Right hindlimb (tissue), 1 donor: ENCODE results near the gene MTMR2.

Source experiments
- DNase-seq: peaks from one replicate; pipeline ENCODE4 v3.0.0-alpha.2; 2018

MTMR2 gene

DNA sequence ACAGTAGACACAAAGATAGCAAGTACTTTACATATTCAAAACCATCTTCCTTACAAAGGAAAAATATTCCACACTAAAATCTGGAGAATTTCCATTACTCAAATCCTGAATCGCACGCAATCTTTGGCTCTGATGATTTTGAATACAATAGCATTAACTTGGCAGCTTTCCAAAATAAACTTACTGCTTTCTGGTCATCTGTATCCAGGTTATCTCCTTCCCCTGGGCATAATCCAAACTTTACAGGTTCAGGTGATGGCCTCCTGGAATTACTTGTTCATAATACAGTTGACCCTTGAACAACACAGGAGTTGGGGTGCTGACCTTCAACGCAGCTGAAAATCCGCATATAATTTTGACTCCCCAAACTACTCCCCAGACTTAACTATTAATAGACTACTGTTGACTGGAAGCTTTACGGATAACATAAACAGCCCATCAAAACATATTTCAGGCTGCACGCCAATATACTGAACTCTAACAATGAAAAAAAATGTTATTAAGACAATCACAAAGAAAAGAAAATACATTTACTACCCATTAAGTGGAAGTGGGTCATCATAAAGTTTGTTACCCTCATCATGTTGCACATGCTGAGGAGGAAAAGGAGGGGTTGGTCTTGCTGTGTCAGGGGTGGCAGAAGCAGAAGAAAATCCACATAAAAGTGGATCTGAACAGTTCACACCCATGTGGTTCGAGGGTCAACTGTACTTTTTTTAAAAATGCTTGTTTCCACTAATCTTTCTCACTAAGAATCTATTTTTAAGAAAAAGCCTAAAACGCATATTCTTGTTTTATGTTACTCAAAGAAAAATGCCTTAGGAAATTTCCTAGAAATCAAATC is 6.5 kb downstream of the MTMR2 start:
- no peak for DNase-seq

DNA sequence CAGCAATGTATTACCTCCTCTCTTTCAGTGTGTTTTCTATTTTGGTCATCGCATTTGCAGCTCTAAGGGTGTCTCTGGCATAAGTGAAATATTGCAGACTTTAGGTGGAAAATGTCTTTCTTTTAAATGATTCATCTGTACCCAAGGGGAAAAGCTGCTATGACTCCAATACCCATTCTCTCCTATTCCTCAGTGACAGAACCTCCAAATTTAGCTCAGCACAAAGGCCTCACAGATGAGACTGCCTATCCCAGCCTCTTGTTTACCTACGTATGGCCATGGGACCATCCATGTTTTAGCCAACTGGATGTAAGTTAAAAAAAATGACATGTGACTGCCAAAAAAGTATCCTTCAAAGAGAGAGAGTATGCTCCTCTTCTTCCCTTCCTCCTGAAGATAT is 7.9 kb downstream of the MTMR2 start:
- no peak for DNase-seq

DNA sequence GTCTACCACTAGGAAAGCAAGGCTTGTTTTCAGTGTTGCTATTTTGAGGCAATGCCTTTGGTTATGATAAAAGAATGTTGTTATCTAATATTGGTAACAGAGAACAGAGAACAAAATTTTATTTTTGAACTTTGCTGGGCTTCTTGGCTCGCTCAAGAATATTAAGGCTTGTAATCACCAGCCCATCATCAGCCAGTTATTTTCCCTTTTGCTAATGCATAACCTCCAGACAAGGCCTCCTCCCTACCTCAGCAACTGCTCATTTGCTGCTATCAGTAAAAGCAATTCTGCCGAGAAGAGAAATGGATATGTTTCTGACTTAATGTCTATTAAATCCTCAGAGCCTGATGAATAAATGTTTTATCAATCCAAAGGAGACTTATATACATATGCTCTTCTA is 8.9 kb downstream of the MTMR2 start:
- no peak for DNase-seq

DNA sequence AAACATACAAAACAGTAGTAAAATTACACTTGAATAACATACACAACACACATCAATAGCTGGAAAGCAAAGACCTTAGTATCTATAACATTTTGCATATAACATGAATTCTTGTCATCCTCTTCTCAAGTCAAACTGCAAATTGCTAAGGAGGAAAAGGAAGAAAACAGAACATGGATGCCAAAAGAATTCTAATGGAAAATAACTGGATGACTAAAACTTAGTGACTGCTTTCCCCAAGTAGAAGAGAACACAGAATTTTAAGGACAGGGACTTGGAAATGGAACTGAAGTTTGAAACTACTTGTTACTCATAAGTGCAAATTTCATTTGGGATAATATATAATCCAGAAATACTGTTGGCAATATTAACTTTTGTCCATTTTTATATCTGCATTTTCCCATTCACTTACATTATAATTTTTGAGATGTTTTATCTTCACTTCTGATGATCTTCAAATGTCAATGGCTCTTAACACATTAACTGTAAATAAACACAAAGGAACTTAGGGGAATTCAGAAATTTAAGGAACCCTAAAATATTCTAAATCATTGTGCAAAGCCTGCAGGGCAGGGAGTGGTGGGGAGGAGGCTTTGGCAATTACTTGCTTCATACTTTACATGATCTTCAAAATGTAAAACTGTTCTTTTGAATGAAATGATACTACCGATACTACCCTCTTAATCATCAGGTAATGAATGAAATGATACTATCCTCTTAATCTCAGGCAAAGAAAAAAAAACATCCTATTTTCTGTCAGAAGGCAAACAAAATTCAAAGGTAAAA is 9.9 kb downstream of the MTMR2 start:
- no peak for DNase-seq

DNA sequence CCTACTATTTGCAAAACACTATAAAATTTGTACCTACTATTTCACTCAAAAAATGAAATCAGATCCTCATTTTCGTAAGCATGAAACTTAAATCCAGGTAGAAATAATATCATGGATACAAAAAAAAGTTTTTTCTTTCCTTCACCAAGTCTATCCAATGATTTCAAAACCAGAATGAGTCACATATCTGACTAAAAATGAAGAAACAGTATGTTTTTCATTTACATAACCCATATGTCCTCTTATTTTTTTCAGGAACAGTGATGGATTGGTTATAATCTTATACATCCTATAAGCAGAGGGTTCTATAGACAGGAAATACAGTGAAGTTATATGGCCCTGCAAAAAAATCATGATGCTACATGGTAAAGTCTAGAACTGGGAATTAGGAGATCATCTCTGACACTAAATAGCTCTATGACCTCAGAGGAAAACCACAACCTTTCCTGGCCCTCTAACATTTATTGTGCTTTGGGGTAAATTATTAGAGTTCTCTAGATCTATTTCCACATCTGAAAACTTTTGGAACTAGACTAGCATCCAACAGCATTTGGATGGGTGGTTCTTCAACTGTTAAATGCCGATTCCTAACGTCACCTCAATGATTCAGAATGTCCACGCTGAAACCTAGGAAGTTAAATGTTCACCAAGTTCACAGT is 10.9 kb downstream of the MTMR2 start:
- DNase-seq, result no peak

DNA sequence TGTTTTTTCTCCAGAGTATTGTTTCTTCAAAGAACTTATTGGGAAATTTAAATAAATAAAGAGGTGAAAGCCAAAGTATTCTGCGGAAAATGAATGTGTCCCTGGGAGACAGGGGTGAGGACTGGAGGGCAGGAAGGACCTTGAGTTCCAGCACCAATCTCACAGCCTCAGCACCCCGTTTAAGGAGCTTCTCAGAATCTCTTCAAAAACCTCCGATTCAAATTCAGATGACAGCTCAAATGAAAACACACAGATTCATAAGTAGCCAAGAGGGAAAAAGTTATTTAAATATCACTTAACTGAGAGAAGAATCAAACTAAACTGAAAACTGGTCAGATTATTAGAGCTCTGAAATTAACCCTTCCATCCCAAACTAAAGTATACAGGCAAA is 12.5 kb downstream of the MTMR2 start:
- no peak for DNase-seq

DNA sequence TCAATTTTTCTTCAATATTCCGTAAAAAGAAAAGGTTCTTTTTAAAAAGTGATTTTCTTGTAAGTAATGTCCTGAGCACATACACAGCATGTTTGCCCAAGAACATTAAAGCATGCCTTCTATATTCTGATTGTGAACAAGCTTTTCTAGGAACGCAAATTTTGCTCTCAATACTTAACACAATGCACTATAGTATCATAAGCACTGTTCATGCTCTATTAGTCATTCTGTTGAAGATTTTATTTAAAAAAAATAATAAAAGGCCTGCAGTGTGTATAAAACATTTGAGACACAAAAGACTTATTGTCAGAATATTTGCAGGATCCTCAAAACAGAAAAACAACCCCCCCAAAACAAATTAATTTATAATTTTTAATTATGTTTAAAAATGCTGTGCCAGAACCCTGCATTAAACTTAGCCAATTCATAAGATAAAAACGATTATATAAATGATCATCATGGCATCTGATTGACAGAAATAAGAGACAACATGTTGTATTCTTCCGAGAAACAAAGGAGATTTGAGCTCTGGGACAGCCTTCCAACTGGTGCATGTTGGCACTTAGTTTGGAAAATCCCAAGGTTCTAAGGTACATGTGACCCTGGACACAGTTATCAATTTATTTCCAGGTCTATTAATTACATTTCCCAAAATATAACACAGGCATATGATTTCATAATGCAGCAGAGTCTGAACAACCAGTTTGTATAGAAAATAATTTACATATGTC is 13.1 kb downstream of the MTMR2 start:
- no peak for DNase-seq

DNA sequence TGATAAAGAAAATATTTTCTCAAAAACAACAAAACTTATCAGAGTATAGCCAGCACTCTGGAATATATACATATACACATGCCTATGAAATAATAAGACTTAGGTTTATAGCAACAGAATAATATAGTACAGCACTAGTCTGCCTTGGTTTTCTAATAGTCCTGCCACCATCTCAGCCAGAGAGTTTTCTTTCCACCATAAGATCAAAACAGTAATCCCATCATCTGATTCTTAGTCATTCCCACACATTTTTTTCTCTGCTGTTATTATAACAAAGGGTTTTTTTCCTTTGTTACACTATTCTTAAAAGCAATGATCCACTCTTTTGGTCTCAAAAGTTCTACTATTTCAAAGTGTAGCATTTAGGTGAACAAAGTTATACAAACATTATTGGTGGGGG is 15.1 kb downstream of the MTMR2 start:
- no peak for DNase-seq

DNA sequence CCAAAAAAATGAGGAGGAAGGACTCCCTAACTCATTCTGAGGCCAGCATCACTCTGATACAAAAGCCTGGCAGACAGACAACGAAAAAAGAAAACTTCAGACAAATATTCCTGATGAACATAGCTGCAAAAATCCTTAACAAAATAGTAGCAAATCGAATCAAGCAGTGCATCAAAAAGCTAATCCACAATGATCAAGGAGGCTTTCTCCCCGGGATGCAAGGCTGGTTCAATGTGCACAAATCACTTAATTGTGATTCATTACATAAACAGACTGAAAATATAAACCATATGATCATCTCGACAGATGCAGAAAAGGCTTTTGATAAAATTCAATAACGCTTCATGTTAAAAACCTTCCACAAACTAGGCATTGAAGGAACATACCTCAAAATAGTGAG is 16.4 kb downstream of the MTMR2 start:
- DNase-seq, result no peak

DNA sequence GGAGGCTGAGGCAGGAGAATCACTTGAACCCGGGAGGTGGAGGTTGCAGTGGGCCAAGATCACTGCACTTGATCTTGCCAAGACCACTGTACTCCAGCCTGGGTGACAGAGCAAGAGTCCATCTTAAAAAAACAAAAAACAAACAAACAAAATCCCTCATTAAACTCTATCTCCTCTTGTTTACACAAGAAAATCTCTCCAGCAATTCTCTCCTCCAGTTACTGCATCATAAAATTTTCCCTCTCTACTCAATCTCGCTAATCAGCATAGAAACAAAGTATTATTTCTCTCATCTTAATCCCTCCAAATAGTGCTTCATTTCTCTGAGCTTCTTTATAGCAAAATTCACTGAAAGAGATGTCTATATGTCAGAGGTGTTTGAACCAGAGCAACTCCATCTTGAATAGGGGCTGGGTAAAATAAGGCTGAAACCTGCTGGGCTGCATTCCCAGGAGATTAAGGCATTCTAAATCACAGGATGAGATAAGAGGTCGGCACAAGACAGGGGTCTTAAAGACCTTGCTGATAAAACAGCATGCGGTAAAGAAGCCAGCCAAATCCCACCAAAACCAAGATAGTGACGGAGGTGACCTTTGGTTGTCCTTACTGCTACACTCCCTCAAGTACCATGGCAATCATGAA is 19.8 kb downstream of the MTMR2 start:
- no peak for DNase-seq

DNA sequence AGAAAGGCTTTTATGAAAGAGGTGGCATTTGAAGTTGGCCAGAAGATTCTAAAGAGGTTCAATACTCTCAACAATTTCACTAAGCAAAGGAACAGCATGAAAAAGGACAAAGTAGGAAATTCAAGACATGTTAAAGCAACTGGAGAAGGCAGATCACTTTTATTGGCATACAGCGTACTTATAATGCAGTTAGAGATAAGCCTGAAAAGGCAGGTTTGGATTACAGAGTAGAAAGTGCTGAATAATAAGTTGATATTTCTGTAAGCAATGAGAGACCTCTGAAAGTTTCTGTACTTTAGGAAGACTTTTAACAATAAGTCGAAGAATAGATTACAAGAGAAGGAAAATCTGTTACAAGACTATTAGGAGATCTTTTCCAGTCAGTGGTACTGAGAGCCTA is 25.1 kb downstream of the MTMR2 start:
- no peak for DNase-seq

DNA sequence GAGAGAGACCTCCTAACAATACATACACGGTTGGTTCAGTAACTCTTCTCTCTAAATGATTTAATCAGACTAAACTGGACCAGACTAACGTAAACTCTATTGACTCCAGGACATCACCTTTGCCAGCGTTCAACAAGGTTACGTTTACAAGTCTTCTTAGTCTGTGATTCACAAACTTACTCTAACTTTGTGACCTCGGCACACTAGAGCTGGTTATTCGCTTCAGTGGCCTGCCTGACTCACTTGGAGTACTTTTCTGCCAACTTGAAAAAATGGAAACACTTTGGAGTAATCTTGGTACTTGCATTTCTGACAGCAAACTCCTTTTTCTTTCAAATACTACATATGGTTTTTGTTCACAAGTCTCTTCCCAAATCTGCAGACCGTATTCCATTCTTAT is 26.2 kb downstream of the MTMR2 start:
- DNase-seq, result no peak

DNA sequence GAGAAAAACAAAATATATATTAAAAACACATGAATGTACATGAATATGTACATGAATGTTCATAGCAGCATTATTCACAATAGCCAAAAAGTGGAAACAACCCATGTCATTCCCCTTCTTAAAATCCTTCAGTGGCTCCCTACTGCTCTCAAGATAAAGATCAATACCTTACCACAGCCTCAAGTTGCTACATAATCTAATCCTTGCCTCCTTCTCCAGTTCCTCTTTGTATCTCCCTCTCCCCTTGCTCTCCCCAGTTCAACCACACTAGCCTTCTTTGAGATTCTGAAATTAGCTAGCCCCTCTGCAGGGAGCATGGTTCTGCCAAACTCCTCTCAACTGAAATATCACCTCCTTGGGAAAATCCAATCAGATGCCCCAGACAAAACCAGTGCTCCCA is 28.1 kb downstream of the MTMR2 start:
- DNase-seq, result no peak

DNA sequence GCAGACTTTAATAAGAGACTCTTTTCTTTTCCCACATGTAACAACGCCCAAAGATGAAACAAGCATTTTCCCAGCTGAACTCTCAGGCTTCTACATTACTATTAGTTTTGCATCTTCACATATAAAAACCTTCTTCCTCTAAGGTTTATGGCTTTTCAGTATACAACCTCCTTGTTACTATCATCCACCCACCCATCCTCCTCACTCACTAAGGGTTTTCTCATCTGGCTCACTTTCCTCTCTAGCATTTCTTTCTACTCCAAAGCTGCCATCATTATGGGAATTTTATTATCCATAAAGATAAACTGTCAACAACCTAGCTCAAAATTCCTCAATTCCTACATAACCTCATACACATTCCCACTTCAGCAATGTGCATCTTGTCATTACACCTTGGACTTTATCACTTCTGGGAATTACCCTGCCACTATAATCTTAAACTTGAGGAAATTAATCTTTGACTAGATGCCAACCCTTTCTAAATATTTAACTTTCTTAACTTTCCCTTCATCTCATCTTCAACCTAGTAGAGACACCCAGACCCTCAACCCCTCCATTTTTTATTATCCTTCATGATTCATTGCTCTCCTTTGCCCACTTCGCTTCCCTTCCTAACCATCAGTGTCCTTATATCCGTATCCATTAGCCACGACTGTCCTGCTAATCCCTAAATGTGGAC is 30.9 kb downstream of the MTMR2 start:
- no peak for DNase-seq

DNA sequence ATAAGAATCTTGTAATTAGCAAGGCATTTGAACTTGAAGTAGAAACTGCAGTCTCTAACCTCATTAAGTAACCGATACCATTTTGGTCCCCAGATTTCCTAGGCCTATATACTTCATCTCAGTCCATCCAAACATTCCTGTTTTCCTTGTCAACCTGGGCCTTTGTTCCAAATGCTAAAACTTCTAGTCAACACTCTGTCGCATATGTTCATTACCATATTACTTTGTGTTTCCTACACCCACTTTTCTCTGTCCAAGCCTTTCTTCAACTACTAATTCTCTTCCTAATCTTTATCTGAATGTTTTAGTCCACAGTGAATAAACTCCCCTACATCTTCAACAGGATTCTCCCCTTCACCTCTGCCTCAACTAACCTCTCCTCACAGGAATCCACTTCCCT is 31.4 kb downstream of the MTMR2 start:
- DNase-seq, result no peak

DNA sequence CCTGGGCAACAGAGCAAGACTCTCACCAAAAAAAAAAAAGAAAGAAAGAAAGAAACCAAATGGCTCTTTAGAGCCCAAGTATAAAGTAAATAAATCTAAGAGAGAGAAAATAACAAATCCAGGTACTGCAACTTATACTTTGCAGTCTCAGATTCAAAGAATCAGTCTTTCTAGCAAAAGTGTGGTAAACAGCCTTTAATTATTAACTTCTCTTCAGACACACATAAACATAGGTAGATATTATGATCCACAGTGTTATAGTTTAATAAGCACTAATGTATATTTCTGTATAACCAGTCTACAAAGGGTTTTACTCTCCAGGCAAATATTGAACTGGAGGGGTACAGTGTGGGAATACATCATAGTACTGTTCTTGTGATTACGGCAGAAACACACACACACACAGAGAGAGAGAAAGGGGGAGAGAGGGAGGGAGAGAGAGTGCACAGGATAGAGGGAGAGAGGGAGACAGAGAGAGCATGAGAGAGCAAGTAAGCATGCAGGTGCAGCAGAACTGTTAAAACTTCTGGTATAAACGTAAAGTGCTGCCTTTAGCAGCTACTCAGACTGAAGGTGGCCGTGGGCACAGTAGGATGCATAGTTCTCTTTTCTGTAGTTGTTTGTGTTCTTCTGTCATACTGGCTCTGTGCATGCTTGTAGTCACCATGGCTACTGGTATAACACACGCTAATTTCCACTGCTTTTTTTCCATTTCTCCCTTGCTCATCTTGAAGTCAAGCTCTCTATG is 32.3 kb downstream of the MTMR2 start:
- DNase-seq, result no peak

DNA sequence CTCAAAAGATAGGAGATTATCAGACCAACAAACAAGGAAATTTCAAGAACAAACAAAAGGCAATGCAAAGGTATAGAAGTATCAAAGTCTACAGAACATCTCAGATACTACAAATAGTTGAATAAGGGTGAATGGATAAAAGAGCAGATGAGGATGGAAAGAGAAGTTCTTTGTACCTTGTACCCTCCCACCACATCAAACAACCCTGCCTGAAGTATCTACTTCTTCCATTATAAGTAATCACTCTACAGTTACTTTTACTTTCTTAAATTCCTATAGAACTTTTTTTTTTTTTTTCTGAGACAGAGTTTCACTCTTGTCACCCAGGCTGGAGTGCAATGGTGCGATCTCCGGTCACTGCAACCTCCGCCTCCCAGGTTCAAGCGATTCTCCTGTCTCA is 35.1 kb downstream of the MTMR2 start:
- no peak for DNase-seq

DNA sequence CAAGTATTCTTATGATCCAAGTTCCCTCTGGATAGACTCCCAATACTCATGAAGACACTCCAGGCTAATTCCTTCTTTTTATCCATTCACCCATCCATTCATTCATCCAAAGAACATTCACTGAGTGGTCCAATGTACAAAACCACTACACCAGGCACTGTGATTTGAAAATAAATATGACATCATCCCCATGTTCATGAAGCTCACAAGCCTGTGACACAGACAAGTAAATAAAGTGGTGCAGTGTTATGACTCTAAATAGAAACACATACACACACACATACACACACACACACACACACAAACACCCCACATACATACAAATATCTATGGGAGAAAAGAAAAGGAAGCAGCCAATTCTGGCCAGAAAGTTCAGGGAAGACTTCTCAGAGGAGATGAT is 35.5 kb downstream of the MTMR2 start:
- DNase-seq, result no peak

DNA sequence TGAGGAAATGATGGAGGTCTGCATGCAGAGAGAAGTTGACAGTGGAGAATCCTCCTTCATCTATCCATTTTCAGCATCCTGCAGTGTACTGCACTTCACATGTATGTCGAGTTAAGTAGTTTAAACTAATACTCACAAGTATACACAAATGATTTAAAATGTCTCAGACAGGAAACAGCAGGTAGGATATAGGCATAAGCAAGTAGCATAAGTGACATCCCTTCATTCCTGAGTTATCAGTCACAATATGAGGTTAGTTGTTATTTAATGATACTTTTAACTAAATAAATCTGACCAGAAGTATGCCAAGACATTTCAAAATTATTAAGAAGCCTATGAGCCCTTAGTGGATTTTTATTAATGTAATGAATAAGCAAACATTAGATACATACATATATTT is 37.4 kb downstream of the MTMR2 start:
- no peak for DNase-seq

DNA sequence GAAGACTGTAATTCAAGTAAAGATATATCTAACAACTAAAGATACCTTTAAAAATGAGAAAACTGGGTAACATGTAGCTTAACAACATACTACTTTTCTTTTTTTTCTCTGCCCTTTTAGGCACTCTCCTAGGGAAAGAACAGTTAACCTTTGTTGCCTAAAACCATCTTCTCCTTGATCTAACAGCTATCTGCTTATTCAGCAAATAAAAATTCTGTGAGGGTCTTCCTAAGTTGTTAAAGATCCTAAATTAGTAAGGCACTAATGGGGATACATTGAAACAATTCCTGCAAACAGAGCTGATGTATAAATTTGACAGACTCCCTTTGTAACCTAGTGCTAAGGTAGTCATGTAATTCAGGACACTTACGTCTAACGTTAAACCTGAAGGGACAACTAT is 39.1 kb downstream of the MTMR2 start:
- no peak for DNase-seq

DNA sequence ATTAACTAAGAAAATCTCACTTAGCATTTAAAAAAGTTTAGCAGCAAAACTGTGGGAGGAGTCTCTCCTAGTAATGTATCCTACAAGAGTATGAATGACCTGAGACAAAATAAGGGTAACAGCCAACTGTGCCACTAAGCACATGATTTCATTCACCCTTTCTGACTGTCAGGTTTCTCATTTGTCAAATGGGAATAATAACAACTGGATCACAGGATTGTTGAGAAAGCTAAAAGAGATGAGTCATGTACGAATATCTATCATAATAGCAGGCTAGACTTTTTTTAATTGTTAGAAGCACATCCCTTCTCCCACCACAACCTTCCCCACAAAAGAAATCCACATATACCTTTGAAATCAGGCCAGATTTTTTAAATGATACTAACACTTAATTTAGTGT is 39.5 kb downstream of the MTMR2 start:
- no peak for DNase-seq
